HEK293T (cell line): ENCODE data around the gene INHBA.

Source experiments
- HDGF ChIP-seq: fragments of 450-650 bp; IDR thresholded peaks from 2 replicates; pipeline ENCODE4 v1.6.1; 2017; ENCODE audit warnings: antibody characterized with exemption, borderline replicate concordance
- SP1 ChIP-seq: fragments of 450-650 bp; IDR thresholded peaks from 2 replicates; pipeline ENCODE4 v1.6.1; 2017
- TARDBP ChIP-seq: fragments of 450-650 bp; IDR thresholded peaks from 2 replicates; pipeline ENCODE4 v1.6.1; 2016

DNA sequence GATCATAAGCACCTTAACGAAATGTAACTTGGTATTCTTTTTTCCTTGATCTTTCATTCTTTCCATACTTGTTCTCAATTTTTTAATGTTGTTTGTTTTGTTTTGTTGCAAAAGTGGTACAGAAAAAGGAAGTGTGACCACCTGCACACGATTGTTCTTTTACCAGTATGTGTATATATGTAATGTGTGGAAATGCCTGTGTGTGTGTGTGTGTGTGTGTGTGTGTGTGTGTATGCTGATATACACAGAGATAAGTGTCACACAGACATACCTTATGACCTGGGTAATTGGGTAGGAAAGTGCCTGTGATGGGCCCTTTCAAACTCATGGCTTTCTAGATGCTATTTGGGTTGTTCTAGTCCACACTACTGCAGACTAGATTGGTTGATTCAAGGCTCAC, 14.0 kb downstream of the INHBA start:
- TF ChIP-seq SP1 (no peak), TARDBP (no peak), HDGF (no peak)
